PFSK-1 (cell line): ENCODE data around the gene OR51F2.

ENCODE experiments used
- FOXP2 ChIP-seq: optimal IDR thresholded peaks from 2 replicates; pipeline ENCODE3; 2011; ENCODE audit warnings: borderline replicate concordance, control low read depth, inconsistent platforms; ENCODE audit not compliant: insufficient read depth; ENCODE audit errors: extremely low read length, extremely low read depth
- POLR2AphosphoS5 ChIP-seq: IDR thresholded peaks from 2 replicates; pipeline ENCODE4 v1.6.1; 2012; ENCODE audit warnings: low read depth, mild to moderate bottlenecking, control low read depth, low read length, moderate library complexity
- SIN3A ChIP-seq: IDR thresholded peaks from 2 replicates; pipeline ENCODE4 v1.6.1; 2012; ENCODE audit warnings: mild to moderate bottlenecking, low read length, moderate library complexity, borderline replicate concordance; ENCODE audit not compliant: insufficient read depth
- TAF1 ChIP-seq: IDR thresholded peaks from 2 replicates; pipeline ENCODE4 v1.6.1; 2012; ENCODE audit warnings: low read length, control low read depth, borderline replicate concordance; ENCODE audit not compliant: insufficient read depth
- TF ChIP-seq, protein P1 (sequence below), 2 experiments: IDR thresholded peaks; 2 replicates each; pipeline versions ENCODE4 v1.6.1 to v1.8.0; 2011 to 2012; ENCODE audit warnings: low read depth in 2 of 2, low read length in 2 of 2, control low read depth in 1 of 2, inconsistent platforms in 1 of 2, mild to moderate bottlenecking in 1 of 2, moderate library complexity in 1 of 2; ENCODE audit not compliant: insufficient read depth in 1 of 2

Gene OR51F2

DNA sequence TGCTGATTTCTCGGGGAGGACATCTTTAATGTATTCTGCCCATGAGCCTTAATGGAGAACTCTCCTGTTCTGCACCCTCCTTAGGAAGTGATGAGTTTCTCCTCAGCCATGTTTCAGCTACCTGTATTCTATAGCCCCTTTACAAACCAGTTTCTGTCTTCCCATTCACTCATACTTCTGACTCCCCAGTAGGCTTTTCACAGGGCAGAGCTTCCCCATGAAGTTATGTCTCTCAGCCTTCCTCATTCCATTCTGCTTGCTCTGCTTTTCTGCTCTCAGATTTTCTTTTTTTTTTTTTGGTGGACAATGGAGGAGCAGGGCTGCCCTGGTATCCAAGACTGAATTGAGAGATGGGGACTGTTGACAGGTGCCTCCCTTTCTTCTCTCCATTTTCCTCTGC lies 12.6 kb upstream of the OR51F2 start:
- TF ChIP-seq, protein P1, sequence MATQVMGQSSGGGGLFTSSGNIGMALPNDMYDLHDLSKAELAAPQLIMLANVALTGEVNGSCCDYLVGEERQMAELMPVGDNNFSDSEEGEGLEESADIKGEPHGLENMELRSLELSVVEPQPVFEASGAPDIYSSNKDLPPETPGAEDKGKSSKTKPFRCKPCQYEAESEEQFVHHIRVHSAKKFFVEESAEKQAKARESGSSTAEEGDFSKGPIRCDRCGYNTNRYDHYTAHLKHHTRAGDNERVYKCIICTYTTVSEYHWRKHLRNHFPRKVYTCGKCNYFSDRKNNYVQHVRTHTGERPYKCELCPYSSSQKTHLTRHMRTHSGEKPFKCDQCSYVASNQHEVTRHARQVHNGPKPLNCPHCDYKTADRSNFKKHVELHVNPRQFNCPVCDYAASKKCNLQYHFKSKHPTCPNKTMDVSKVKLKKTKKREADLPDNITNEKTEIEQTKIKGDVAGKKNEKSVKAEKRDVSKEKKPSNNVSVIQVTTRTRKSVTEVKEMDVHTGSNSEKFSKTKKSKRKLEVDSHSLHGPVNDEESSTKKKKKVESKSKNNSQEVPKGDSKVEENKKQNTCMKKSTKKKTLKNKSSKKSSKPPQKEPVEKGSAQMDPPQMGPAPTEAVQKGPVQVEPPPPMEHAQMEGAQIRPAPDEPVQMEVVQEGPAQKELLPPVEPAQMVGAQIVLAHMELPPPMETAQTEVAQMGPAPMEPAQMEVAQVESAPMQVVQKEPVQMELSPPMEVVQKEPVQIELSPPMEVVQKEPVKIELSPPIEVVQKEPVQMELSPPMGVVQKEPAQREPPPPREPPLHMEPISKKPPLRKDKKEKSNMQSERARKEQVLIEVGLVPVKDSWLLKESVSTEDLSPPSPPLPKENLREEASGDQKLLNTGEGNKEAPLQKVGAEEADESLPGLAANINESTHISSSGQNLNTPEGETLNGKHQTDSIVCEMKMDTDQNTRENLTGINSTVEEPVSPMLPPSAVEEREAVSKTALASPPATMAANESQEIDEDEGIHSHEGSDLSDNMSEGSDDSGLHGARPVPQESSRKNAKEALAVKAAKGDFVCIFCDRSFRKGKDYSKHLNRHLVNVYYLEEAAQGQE (IDR thresholded peaks at IDR 0.05; ENCODE audit: insufficient read depth in 1 of 2, low read depth in 2 of 2, low read length in 2 of 2): no peak
- no peak for TF ChIP-seq TAF1
- no peak for TF ChIP-seq SIN3A

DNA sequence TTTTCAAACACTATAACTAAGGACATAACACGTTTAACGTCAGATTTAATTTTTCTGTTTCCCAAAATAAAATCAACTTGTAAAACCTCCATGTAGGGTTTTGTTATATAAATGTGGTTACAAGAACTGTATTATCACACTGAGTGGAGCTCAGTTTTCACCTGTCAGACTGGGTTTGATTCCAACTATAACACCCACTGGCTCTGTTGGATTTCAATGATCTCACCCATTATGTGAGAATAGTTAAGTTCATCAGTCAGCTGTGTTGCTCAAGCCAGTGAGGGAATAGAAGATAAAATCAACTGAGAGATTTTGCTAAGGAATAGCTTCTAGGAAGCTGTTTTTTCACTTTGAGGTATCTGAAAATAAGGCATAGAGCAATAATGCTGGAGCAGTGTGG lies 11.9 kb upstream of the OR51F2 start:
- TF ChIP-seq, protein P1 (IDR thresholded peaks at IDR 0.05; ENCODE audit: insufficient read depth in 1 of 2, low read depth in 2 of 2, low read length in 2 of 2): no peak
- no peak for TF ChIP-seq FOXP2
- no peak for TF ChIP-seq TAF1
- TF ChIP-seq SIN3A: no peak
- TF ChIP-seq POLR2AphosphoS5: no peak

DNA sequence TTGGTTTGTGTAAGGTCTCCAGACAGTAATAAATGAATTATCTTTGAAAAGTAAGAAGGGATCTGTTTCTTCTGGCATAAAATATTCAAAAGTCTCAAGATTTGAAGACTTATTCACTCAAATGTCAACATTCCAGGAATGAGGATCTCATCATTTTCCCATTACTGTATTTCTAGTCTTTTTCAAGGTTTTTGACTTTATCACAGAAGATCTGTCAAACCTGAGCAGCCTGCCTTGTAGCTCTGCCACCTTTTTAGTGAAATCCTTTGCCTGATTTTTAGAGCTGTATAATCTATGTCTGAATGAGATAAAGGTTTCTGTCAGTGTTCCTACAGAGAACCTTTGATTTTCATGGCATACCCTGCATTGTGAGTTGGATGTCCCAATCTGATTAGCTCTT lies 4.0 kb downstream of the OR51F2 start:
- no peak for TF ChIP-seq SIN3A
- TF ChIP-seq FOXP2: no peak

DNA sequence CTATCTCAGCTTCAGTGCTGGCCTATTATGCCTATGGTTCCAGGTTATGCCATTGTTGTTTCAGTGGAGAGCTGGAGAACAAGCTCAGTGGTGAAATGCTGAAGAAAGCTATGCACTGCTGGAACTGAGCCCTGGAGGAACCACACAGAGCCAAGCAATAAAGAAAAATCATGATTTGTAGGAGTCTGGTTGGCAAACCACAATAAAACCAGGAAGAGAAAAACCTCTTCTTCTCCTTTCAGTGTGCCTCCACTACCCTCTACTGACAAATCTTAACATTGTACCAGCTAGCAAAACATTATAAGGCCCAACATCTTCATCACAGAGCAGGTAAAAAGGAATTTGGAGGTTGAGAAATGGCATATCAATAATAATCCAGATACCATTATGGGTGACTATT lies 5.3 kb downstream of the OR51F2 start:
- TF ChIP-seq, protein P1 (IDR thresholded peaks at IDR 0.05; ENCODE audit: insufficient read depth in 1 of 2, low read depth in 2 of 2, low read length in 2 of 2): no peak
- no peak for TF ChIP-seq FOXP2
- no peak for TF ChIP-seq SIN3A
- TF ChIP-seq POLR2AphosphoS5: no peak
- TF ChIP-seq TAF1: no peak

DNA sequence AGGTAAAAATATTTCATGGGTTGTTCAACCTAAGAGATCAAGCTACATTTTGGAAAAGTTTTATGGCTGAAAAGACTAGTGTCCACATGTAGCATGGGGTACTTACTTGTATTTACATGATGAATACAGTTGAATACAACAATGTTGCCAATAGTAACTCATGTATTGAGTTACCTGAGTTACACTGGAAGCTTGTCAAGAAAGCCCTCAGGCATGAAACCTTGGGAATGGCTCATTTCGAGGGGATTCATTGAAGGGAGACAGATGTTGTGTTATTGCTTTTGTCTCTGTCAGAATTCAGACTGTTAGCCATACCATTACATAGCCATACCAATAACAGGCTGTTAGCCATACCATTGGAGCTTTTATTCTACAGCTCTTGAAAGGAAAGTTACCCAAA lies 9.2 kb downstream of the OR51F2 start:
- TF ChIP-seq SIN3A: no peak
- TF ChIP-seq FOXP2: no peak
- no peak for TF ChIP-seq TAF1
- TF ChIP-seq, protein P1 (IDR thresholded peaks at IDR 0.05; ENCODE audit: insufficient read depth in 1 of 2, low read depth in 2 of 2, low read length in 2 of 2): no peak
- no peak for TF ChIP-seq POLR2AphosphoS5

DNA sequence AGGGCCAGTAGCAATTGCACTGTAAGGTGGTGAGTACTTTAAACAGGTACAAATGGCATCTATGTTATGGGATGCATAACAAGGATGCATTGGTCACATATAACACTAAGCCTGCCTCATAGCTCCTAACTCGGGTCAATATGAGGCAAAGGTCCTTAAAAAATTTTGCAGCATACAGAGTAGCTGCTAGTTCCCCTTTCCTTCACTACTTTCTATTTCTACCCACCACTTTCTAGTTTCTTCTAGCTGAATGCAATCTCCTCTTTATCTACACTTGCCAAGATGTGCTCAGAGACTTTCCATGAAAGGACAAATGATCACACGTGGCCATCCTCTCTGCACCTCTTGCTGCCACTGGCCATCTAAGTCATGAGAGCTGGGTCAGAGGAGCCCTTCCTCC lies 9.8 kb downstream of the OR51F2 start:
- TF ChIP-seq SIN3A: no peak
- TF ChIP-seq TAF1: no peak
- TF ChIP-seq, protein P1 (IDR thresholded peaks at IDR 0.05; ENCODE audit: insufficient read depth in 1 of 2, low read depth in 2 of 2, low read length in 2 of 2): no peak
- TF ChIP-seq POLR2AphosphoS5: no peak
- TF ChIP-seq FOXP2: no peak
